Fibroblast of the conjunctiva (primary cell): ENCODE results near the gene KIF21B.
"Not testable (repeated sequence)": the region's sequence is repeated elsewhere in the genome, so short reads cannot be mapped to it uniquely, and the experiment has no call there.

Source experiments
- DNase-seq: peaks from one replicate; pipeline ENCODE4 v3.0.0-alpha.2; 2010; ENCODE audit warnings: low read depth

KIF21B gene

DNA sequence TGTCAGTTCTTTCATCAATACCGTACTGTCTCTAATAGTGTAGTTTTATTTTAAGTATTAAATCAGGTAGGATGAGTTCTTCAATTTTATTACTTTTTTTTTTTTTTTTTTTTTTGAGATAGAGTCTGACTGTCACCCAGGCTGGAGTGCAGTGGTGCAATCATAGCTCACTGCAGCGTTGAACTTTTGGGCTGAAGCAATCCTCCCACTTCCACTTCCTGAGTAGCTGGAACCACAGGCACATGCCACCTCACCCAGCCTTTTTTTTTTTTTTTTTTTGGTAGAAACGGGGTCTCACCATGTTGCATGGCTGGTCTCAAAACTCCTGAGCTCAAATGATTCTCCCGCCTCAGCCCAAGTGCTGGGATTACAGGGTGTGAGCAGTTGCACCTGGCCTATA is 84.6 kb downstream of the KIF21B start:
- no peak for DNase-seq

DNA sequence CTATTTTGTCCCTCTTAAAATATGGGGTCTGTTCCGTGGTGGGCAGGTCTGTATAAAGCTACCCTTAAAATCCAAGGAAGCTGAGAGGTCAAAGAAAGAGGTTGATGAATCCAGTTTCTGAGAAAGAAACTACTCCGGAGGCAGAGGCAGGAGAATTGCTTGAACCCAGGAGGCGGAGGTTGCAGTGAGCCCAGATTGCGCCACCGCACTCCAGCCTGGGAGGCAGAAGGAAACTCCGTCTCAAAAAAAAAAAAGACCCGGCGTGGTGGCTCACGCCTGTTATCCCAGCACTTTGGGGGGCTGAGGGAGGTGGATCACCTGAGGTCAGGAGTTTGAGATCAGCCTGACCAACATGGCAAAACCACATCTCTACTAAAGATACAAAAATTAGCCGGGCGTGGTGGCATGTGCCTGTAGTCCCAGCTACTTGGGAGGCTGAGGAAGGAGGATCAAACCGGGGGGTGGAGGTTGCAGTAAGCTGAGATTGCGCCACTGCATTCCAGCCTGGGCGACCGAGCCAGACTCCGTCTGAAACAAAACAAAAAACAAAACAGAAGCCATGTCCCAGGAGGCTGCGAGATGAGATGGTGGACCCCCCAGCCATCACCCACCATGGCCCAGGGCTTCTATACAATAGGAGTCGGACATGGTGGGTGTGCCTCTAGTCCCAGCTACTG is 88.1 kb downstream of the KIF21B start:
- DNase-seq, result not testable (repeated sequence)

DNA sequence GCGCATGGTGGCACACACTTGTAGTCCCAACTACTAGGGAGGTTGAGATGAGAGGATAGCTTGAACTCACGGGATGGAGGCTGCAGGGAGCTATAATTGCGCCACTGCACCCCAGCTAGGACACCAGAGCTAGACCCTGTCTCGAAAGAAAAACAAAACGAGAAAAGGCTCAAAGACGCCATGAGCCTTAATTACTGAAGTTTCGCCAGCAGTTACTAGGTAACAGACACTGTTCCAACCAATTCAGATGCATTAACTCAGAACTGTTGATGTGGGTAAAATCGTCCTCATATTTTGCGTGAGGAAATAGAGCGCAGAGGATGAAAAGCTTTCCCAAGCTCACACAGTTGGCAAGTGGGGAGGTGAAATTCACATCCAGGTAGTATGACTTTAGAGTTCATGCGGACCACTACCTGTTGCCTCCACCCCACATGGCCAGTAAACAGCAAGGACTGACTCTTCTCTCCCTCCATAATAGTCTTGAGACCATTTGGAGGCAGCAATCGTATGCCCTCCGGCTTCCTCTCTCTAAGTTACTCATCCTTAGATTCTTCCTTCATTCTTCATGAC is 88.8 kb downstream of the KIF21B start:
- no peak for DNase-seq

DNA sequence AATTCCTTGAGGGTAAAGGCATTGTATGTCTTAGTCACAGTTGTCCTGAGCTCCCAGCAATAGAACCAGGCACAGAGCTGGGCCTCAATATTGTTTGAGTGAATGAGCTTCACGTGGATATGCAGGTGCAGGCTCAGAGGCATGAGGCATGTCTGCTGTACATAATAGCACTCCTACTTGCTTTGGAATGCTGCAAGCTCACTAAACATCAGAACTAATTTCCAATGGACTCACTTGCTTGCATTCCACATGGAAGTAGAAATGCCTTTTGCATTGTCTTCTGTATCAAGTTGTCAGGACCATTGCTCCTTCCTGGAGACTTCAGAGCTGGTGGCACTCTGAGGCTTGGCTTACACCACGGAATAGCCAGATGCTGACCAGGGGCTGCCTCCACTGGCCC is 91.7 kb downstream of the KIF21B start:
- no peak for DNase-seq

DNA sequence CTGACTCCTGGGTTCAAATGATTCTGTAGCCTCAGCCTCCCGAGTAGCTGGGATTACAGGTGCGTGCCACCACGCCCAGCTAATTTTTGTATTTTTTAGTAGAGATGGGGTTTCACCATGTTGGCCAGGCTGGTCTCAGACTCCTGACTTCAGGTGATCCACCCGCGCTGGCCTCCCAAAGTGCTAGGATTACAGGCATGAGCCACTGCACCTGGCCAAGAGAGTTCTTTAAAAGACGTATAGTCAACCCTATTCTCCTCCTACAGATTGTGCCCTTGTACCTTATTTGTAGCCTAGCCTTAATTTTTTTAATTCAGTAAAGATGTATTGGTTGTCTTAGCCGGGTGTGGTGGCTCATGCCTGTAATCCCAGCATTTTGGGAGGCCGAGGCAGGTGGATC is 93.2 kb downstream of the KIF21B start:
- DNase-seq, result not testable (repeated sequence)

DNA sequence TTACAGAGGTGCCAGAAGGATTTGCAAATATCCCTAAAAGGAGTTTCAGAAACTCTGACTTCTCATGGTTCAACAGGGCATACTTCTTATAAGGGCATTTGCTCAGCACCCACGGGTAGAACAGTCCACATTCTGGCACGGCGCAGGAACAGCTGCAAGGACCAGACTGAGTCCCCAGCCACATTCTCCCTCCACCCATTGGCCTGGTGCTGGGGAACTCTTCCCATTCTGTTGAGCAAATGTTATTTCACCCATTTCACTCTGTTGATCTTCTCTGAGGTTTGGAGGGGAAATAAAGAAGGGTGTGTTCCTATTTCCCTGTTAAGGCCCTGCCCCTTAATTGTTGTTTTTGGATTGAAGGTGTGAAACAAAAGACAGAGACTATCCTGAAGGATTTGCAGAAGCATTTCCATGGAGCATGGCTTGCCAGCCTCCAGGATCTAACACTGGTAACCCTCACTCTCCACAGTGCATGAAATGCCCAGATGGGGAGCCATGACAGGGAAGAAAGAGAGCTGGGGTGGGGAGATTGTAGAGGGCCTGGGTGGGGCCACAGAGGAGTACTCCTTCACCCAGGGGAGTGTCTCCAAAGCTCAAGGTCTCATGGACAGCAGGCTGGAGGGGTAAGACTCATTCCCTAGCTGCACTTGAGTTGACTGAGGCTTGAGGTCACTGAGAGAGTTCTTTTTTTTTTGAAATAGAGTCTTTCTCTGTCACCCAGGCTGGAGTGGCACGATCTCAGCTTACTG is 93.8 kb downstream of the KIF21B start:
- DNase-seq, result no peak

DNA sequence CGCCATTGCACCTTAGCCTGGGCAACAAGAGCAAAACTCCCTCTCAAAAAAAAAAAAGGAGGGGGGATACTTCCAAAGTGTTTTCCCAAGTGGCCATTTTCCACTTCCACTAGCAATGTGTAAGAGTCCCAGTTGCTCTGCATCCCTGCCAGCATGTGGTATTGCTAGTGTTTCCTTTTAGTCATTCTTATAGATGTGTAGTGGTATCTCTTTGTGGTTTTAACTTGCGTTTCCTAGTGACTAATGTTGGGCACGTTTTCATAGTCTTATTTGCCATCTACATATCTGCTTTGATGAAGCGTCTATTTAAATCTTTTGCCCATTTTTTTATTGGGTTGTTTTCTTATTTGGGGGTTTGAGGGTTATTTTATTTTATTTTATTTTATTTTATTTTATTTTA is 97.7 kb downstream of the KIF21B start:
- DNase-seq, result no peak

DNA sequence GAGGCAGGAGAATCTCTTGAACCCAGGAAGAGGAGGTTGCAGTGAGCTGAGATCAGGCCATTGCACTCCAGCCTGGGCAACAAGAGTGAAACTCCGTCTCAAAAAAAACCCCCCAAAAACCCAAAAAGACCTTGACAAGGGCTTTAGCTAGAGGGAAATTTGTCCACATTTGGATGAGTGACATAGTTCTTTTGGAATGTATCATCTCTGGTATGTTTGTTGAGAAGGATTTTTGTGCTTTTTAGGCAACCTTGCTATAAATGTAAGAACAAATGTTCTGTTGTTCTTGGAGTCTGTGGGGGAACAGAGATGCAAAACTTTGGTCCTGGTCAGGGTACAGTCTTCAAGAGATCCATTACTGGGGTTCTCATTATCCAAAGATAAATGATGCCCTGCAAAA is 99.9 kb downstream of the KIF21B start:
- no peak for DNase-seq

DNA sequence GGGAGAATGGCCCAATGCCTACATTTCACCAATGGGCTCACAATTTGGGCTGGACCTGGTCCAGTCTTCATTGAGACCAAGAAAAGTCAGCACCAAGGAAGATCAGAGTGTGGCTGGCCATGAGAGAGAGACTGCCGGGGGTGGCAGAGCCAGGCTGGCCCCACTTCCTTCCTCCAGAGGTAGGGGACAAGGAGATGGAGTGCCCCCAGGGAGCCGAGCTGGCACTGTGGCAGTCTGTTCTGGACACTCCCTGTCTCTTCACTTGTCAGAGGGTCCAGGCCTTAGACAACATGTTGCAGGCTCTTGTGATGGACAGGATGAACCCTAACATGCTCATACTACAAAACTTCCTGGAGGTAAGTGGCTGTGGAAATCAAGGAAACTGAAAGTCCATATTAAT is 101.1 kb downstream of the KIF21B start:
- no peak for DNase-seq

DNA sequence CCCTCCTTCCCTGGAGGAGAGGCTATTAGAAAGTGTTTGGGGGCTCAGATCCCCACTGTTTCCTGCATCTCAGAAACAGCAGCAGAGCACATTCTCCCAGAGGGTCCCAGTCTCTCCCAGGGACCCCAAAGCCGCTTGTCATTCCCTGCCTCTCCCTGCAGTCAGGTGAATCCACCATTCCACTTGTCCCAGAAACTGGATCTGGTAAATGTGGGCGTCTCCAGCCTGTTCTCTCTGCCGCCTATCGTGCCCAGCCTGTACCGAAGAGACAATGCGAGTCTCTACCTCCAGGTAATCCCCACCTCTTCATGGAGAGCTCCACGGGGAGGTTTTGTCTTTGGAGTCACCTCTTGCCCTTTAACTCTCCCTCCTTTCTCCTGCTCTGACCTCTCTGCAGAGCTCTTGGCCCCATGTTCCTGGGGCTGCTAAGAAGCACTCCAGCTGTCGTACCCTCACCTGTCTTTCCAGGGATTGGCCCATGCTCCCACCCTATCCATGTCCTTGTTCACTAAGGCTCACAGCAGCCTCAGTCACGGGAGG is 101.9 kb downstream of the KIF21B start:
- DNase-seq, result no peak
